ENCODE data around the gene ZNF385D. TPM values are rescaled to one million over a fixed set of nuclear protein-coding genes. Genes with fewer than 3 reads are reported as not detected.

The ZNF385D gene
- total RNA-seq, 1 donor from 2014 or later = 1.7 TPM

- ATAC-seq = no peak
Measured at GRCh38 chr3:21747966-21748555, 2.9 kb downstream of the ZNF385D start.

GRCh38 chr3:21747376-21747775, 3.6 kb downstream of the ZNF385D start:
- no peak for ATAC-seq

GRCh38 chr3:21745966-21746365, 5.0 kb downstream of the ZNF385D start:
- no peak for ATAC-seq

GRCh38 chr3:21744793-21745192, 6.2 kb downstream of the ZNF385D start:
- ATAC-seq = no peak

GRCh38 chr3:21738935-21739702, 11.9 kb downstream of the ZNF385D start:
- no peak for ATAC-seq

GRCh38 chr3:21738283-21738682, 12.7 kb downstream of the ZNF385D start:
- no peak for ATAC-seq

GRCh38 chr3:21734746-21735145, 16.3 kb downstream of the ZNF385D start:
- no peak for ATAC-seq

- ATAC-seq = no peak
Measured at GRCh38 chr3:21729888-21730459, 21.0 kb downstream of the ZNF385D start.

GRCh38 chr3:21729331-21729730, 21.7 kb downstream of the ZNF385D start:
- no peak for ATAC-seq

- no peak for ATAC-seq
Measured at GRCh38 chr3:21722768-21723167, 28.2 kb downstream of the ZNF385D start.

GRCh38 chr3:21722301-21722700, 28.7 kb downstream of the ZNF385D start:
- no peak for ATAC-seq

- no peak for ATAC-seq
Measured at GRCh38 chr3:21718943-21719591, 31.9 kb downstream of the ZNF385D start.

GRCh38 chr3:21718161-21718765, 32.7 kb downstream of the ZNF385D start:
- ATAC-seq = no peak

- no peak for ATAC-seq
Measured at GRCh38 chr3:21715662-21716061, 35.3 kb downstream of the ZNF385D start.

GRCh38 chr3:21705769-21706168, 45.2 kb downstream of the ZNF385D start:
- ATAC-seq = peak; percentile 47

GRCh38 chr3:21704796-21705195, 46.2 kb downstream of the ZNF385D start:
- no peak for ATAC-seq

GRCh38 chr3:21703291-21703690, 47.7 kb downstream of the ZNF385D start:
- ATAC-seq = no peak

- ATAC-seq = no peak
Measured at GRCh38 chr3:21697707-21698106, 53.3 kb downstream of the ZNF385D start.

- ATAC-seq = no peak
Measured at GRCh38 chr3:21694506-21694905, 56.5 kb downstream of the ZNF385D start.

GRCh38 chr3:21691036-21691435, 60.0 kb downstream of the ZNF385D start:
- ATAC-seq = no peak

- ATAC-seq = no peak
Measured at GRCh38 chr3:21682206-21682605, 68.8 kb downstream of the ZNF385D start.

GRCh38 chr3:21673393-21673792, 77.6 kb downstream of the ZNF385D start:
- no peak for ATAC-seq

GRCh38 chr3:21672303-21672702, 78.7 kb downstream of the ZNF385D start:
- ATAC-seq = no peak
